ENCODE results near the gene TMUB2.

TMUB2 gene

GRCh38 chr17:44203731-44204440, 17.1 kb downstream of the TMUB2 start:
- peak; percentile 77 for DNase-seq

DNA sequence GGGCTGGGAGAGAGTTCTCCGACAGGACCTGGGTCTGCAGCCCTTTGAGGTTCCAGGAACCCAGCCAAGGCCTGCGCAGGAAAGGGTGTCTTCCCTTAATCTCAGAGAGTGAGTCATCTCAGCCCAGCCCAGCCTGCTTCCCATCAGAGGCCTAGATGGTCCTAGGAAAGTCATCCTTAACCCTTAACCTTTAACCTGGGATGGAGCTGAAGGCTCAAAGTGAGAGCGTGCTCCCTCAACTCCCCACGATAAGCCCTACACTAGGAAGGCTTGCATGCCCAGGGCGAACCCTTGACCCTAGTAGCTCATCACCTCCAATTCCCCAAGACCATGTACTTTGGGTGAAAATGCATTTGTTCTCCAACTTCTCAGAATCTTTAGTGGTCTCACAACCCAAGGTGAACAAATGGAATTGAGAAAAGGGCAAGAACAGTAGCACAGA, 17.7 kb downstream of the TMUB2 start:
- no peak for DNase-seq

GRCh38 chr17:44205962-44206824, 19.4 kb downstream of the TMUB2 start:
- no peak for DNase-seq

DNA sequence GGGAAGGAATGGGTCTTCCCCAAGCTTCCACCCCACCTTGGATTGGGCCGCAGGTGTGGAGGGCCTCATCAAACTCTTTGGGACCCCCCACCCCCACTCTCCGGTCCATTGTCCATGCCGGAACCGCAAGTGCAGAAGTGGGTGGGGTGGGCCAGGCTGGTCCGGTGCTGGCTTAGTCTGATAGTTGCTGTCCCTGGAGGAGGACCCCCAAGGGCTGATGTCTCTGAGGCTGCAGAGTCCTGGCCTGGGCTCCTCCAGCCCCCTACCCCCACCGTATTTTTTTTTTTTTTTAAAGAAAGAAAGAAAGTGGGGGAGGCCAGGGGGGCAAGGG, 20.0 kb downstream of the TMUB2 start:
- DNase-seq: no peak

- no peak for DNase-seq
Observed at GRCh38 chr17:44207319-44207718, 20.5 kb downstream of the TMUB2 start.

DNA sequence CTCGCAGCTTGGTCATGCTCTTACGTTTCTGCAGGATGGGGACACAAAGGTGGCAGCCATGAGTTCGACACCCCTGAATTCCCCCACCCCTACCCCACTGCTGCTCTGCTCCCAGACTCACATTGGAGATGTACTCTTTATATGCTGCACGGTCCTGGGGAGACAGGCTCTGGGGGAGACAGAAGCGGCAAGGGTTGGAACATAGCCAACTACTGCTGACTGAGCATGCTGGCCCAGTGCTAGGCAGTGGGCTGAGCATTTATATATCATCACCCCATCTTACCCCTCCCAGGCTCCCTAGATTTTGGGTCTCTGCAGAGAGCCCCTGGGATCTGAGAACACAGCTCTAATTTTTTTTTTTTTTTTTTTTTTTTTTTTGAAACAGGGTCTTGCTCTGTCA, 21.0 kb downstream of the TMUB2 start:
- no peak for DNase-seq

GRCh38 chr17:44209786-44210341, 23.1 kb downstream of the TMUB2 start:
- peak; percentile 43 for DNase-seq

DNA sequence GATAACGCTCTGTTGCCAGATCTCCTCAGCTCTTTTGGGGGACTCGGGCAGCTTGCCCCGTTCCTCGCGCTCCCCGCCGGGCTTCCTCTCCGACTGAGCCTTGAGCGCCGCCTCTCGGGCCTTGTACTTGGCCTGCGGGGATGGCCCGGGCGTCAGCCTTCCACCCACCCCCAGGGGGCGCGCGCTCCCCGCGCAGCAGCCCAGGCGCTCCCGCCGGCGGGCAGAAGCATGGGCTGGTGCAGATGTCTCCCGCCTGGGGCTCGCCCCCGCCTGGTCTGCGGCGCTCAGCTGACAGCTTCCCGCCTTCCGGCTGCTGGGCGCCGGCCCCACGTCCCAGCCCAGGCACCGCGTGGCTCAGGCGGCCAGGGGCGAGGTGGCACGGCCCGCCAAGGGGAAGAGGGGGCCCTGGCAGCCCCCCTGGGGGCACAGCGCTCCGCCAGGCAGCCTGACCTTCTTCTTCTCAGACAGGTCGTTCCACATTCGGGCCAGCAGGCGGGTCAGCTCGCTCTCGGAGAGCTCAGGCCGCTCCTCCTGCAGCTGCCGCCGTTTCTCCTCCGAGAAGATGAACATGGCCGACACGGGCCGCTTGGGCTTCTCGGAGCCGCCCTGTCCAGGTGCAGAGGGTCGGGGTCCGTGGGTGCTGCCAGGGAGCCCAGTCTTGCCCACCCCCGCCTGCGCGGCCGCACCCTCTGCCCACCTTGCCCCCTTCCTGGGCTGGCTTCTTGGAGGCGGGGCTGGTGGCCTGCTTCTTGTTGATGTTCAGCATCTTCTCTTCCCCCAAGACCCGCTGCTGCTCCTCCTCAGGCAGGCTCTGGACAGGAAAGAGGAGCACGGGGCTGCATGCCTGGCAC, 23.8 kb downstream of the TMUB2 start:
- peak; percentile 94 for DNase-seq

DNA sequence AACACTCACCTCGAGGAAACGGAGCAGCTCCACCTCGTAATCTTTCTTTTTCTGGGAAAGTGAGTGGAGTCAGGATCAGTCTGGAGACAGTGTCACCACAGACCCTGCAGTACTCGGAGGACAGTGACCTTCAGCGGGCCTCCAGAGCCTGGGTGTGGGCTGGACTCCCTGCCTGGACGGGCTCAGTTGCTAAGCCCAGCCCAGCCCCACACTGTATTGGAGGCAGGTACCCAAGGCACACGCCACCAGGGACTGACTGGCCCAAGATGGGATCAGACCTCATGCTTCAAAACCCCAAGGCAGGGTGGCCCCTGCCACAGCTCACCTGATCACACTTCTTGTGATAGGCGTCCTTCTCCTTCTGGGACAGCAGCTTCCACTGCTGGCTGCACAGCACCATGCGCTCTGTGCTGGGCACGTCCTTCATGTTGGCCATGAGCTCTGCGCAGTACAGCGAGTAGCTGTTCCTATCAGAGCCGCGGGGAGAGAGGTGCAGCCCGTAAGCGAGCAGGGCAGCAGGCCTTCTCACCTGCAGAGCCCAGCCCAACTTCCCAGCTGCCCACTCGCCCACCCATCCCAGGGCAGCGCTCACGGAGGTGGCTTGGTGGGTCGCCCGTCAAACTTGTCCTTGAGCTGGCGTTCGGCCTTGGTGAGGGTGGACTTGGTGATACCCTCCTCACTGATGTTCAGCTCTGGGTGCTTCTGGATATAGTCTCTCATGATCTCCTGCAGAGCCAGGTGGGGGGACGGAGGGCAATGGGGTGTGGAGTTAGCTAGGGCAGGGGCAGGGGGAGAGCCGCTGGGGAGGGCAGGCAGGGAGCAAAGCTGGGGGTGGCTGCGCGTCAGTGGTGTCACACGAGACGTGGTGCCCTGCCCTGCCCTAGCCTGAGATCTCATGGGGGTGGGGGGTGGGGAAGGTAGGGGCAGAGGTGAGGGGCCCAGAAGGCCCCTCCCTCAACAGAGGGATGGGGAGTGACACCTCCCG, 24.8 kb downstream of the TMUB2 start:
- DNase-seq: no peak

DNA sequence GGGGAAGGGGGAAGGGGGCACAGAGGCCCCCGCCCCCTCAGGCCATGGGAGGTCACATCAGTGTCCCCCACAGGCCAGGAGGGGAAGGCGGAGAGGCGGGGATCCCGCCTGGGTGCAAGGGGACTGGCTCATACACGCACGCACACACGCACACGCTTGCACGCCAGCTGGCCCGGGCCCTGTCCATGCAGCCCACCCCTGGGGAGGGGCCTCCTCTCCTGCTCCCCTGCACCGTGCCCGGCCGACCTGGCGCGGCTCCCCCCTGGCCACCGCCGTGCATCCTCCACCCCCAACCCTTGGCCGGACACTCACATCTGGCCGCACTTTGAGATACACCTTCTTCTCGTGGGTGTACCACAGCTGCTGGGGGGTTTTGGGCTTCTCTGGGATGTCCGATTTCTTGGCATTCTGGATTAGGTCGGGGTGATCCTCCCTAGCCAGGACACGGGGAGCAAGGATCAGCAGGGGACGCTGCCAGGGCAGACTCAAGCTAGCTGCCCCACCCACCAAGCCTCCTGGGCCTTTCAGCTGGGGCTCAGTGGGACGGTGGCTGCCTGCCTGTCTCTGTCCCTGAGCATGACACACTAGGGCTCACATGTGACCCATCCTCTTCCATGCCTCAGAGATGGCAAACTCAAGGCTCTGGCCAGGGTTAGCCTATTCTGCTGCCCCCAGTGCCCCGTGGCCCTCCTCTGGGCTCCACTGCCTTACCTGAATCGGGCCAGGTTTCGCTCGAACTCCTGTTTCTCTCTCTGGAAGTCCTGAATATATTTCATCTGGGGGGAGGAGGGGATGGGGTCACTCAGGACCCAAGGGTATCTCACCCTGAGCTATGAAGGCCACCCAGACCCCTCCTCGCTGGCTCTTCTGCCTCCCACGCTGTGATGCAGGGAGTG, 26.0 kb downstream of the TMUB2 start:
- no peak for DNase-seq

DNA sequence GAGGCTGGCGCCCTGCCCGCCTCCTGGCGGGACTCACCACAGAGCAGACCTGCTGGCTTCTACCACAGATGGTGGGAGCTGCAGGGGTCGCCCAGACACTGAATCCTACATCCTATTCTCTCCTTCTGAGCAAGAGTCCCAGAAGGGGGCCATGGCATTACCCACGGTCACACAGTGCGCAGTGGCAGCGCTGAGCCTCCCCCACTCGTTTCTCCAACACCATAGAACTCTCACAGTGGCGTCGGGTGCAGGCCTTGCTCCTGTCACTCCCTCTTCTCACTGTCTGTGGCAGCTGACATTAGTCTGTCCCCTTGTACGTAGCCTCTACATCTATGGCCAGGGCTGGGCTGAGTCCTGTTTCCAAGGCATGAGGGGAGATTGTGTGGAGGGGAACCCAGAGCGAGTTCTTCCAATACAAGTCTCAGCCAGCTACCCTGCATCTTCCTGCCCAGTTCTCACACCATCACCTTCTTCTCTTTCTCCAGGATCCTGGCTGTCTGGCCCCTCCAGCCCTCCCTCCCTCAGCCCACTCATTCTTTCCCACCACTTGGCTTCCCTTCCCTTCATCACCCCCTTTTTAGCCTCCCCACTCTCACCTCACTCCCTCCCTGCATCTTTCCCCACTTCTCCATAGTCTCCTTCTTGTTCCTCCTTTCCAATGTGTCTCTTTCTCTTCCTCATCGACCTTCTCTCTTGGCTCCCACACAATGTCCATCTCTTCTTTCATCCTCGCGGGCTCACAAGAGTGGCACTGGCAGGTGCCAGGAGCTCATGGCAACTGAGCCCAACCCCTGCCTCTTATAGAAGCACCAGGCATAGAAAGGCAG, 26.8 kb downstream of the TMUB2 start:
- no peak for DNase-seq

DNA sequence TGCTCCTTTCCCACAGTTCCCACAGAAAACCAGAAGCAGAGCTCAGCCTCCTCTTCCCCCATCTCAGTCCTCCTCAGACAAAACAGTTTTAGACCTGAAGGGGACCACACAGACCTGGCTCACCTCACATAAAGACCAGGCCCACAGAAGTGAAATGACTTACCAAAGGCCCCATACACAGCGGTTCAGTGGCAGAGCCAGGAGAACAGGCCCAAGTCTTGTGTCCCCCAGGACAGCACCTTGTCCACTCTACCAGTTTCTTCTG, 27.4 kb downstream of the TMUB2 start:
- DNase-seq: no peak

- no peak for DNase-seq
Observed at GRCh38 chr17:44214896-44215295, 28.1 kb downstream of the TMUB2 start.

DNA sequence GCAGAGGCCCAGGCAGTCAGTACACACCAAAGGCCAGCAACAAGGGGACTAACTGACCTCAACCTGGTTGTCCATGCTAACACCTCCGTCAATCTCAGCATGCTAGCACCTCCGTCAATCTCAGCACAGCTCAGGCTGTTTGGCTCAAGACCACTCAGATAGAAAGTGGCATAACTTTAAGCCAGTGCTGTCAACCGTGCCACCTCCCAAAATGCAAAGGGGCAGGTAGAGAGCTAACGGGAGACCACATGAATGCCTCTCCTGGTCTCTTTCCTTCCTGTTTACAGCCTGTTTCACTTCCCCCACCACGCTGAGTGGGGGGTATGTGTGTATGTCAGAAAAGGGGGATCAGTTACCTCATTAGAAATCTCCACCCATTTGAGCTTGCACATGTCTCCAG, 29.4 kb downstream of the TMUB2 start:
- peak; percentile 72 for DNase-seq

- peak; percentile 55 for DNase-seq
Observed at GRCh38 chr17:44216694-44217093, 29.9 kb downstream of the TMUB2 start.

GRCh38 chr17:44217738-44218343, 31.1 kb downstream of the TMUB2 start:
- no peak for DNase-seq

GRCh38 chr17:44218344-44219107, 31.8 kb downstream of the TMUB2 start:
- DNase-seq: peak; percentile 91

- peak; percentile 71 for DNase-seq
Observed at GRCh38 chr17:44219108-44219615, 32.4 kb downstream of the TMUB2 start.

Data from activated CD4-positive, alpha-beta T cell treated with anti-CD3 and anti-CD28 coated beads, Interleukin-2, amount 50 U/mL, for 16 hours (primary cell).